ENCODE data around the gene DGCR2. TPM values are rescaled to one million over a fixed set of nuclear protein-coding genes. Genes with fewer than 3 reads are reported as not detected.

The DGCR2 gene
- total RNA-seq, 2 donors from 2014 or later = 43.8 to 89.3 TPM

GRCh38 chr22:19061471-19062138, 60.6 kb downstream of the DGCR2 start:
- Histone ChIP-seq H3K27me3 (no peaks in the 10 kb centered on the region), H3K4me3 (no peak overlapping the region), H3K36me3 (replicated peaks in 1 of 2; ENCODE audit: insufficient read depth in 1 of 2, low read depth in 2 of 2) (peaks cover under 1 to 15% of the 10 kb centered on the region in 2 donors), H3K4me1 (peaks cover 34% of the 10 kb centered on the region), H3K27ac (no peak overlapping the region), H3K9me3 (no peaks in the 10 kb centered on the region)
- ATAC-seq (no peak), DNase-seq (no peak)
- 83 to 90% methylated on average over 6 of the region's 6 CpGs for WGBS, 2 donors
- intact Hi-C loops (cut with DNase I) = no loop called here
- TF ChIP-seq POLR2A (IDR thresholded peaks at IDR 0.05) = no peak
- no peak for TF ChIP-seq CTCF (IDR thresholded peaks at IDR 0.05)

- H3K36me3 ChIP-seq (replicated peaks in 1 of 2; ENCODE audit: insufficient read depth in 1 of 2, low read depth in 2 of 2) = peaks cover 0 to 12% of the 10 kb centered on the region in 2 donors
- WGBS, 2 donors = 87 to 89% methylated on average over 13 to 15 of the region's 15 CpGs
- H3K4me3 ChIP-seq = no peak overlapping the region
- H3K27ac ChIP-seq = peak overlapping the region in 2 of 4 donors; percentile 35 to 58
- H3K27me3 ChIP-seq = no peaks in the 10 kb centered on the region
- intact Hi-C loops (cut with DNase I) = no loop called here
- DNase-seq = peak in 2 of 4 donors; percentile 9 to 65
- ATAC-seq = peak; percentile 27
- TF ChIP-seq POLR2A (IDR thresholded peaks at IDR 0.05) = no peak
- no peak for TF ChIP-seq CTCF (IDR thresholded peaks at IDR 0.05)
- peaks cover 34% of the 10 kb centered on the region for H3K4me1 ChIP-seq
- no peaks in the 10 kb centered on the region for H3K9me3 ChIP-seq
Observed at GRCh38 chr22:19060356-19061009, 61.7 kb downstream of the DGCR2 start.

- Histone ChIP-seq H3K4me3 (no peak overlapping the region), H3K36me3 (replicated peaks in 1 of 2; ENCODE audit: insufficient read depth in 1 of 2, low read depth in 2 of 2) (peaks cover 0 to 8% of the 10 kb centered on the region in 2 donors), H3K4me1 (peaks cover 34% of the 10 kb centered on the region), H3K27ac (peak overlapping the region in 2 of 4 donors; percentile 35 to 58), H3K27me3 (no peaks in the 10 kb centered on the region), H3K9me3 (no peaks in the 10 kb centered on the region)
- DNase-seq = peak in 2 of 4 donors; percentile 11 to 14
- intact Hi-C loops (cut with DNase I) = no loop called here
- 92% methylated on average over 15 to 20 of the region's 20 CpGs for WGBS, 2 donors
- TF ChIP-seq CTCF (IDR thresholded peaks at IDR 0.05) (no peak), POLR2A (IDR thresholded peaks at IDR 0.05) (no peak)
- no peak for ATAC-seq
Observed at GRCh38 chr22:19059481-19060278, 62.5 kb downstream of the DGCR2 start.

- H3K4me1 ChIP-seq = peaks cover 34% of the 10 kb centered on the region
- H3K4me3 ChIP-seq = no peak overlapping the region
- WGBS, 2 donors = 61 to 86% methylated on average over 11 to 16 of the region's 16 CpGs
- intact Hi-C loops (cut with DNase I) = no loop called here
- no peaks in the 10 kb centered on the region for H3K9me3 ChIP-seq
- peak overlapping the region in 2 of 4 donors; percentile 14 to 58 for H3K27ac ChIP-seq
- TF ChIP-seq CTCF (IDR thresholded peaks at IDR 0.05) (peak in 3 of 7 experiments; percentile 15 to 34 (median 19)), POLR2A (IDR thresholded peaks at IDR 0.05) (no peak)
- peak in 3 of 4 donors; percentile 19 to 59 (median 44) for DNase-seq
- no peaks in the 10 kb centered on the region for H3K27me3 ChIP-seq
- peak; percentile 43 for ATAC-seq
- H3K36me3 ChIP-seq (replicated peaks in 1 of 2; ENCODE audit: insufficient read depth in 1 of 2, low read depth in 2 of 2) = peaks cover 0 to 4% of the 10 kb centered on the region in 2 donors
Observed at GRCh38 chr22:19058713-19059451, 63.3 kb downstream of the DGCR2 start.

Data from body of pancreas (tissue), 4 donors.